SK-N-SH (cell line): ENCODE results near the gene IFNG-AS1. TPM values are rescaled to one million over a fixed set of nuclear protein-coding genes. Genes with fewer than 3 reads are reported as not detected.

Source experiments
- CTCF ChIA-PET: fragments of 300-600, 350-600 bp; formaldehyde crosslinking; extraction: SDS; loops from one replicate; lab custom pipeline; 2021; lab: Yijun Ruan, JAX
- POLR2A ChIA-PET: fragments of 350-600 bp; sonication (Branson Sonifier 250); formaldehyde crosslinking; extraction: SDS; loops from one replicate; lab custom pipeline; 2020; ENCODE audit warnings: antibody characterized with exemption, inconsistent platforms; lab: Yijun Ruan, JAX
- DNase-seq: peaks from one replicate; pipeline ENCODE4 v3.0.0; 2012
- H2AFZ ChIP-seq: fragments of 200-600 bp; sonication (generic); 2 replicates; pipeline ENCODE4 v1.8.1; 2016; ENCODE audit warnings: antibody characterized with exemption, mild to moderate bottlenecking, low read depth
- H3F3A ChIP-seq: fragments of 200-600 bp; sonication (generic); replicated peaks from 2 replicates; pipeline ENCODE3; 2016; ENCODE audit warnings: antibody characterized with exemption, mild to moderate bottlenecking; ENCODE audit not compliant: insufficient read depth
- H3K27ac ChIP-seq, 2 experiments: fragments of 200-500 bp in 1 of 2; fragments of 200-600 bp in 1 of 2; sonication (Bioruptor generic) in 1 of 2; sonication (generic), shearing (Covaris generic) in 1 of 2; 2 replicates each; pipeline versions ENCODE4 v1.5.1 to v1.6.1; 2014 to 2016; ENCODE audit warnings: low read depth in 2 of 2, inconsistent platforms in 1 of 2, low read length in 1 of 2, mild to moderate bottlenecking in 1 of 2, mixed read lengths in 1 of 2
- H3K27me3 ChIP-seq: fragments of 200-600 bp; sonication (generic), shearing (Covaris generic); 2 replicates; pipeline ENCODE4 v1.6.1; 2016; ENCODE audit warnings: mixed run types; ENCODE audit not compliant: insufficient read depth
- H3K36me3 ChIP-seq, 2 experiments: fragments of 200-500 bp in 1 of 2; fragments of 200-600 bp in 1 of 2; sonication (Bioruptor generic) in 1 of 2; sonication (generic) in 1 of 2; replicated peaks in 1 of 2; 2 replicates each; pipeline versions ENCODE3 to v1.5.1; 2014 to 2016; ENCODE audit warnings: low read length in 1 of 2, mild to moderate bottlenecking in 1 of 2; ENCODE audit not compliant: insufficient read depth in 2 of 2, control insufficient read depth in 1 of 2
- H3K4me1 ChIP-seq, 2 experiments: fragments of 200-500 bp in 1 of 2; fragments of 200-600 bp in 1 of 2; sonication (Bioruptor generic) in 1 of 2; sonication (generic), shearing (Covaris generic) in 1 of 2; 2 replicates each; pipeline versions ENCODE4 v1.5.1 to v1.6.1; 2014 to 2016; ENCODE audit warnings: low read depth in 1 of 2, low read length in 1 of 2, mixed run types in 1 of 2; ENCODE audit not compliant: insufficient read depth in 2 of 2, control insufficient read depth in 1 of 2
- H3K4me2 ChIP-seq: fragments of 200-600 bp; sonication (generic), shearing (Covaris generic); 2 replicates; pipeline ENCODE4 v1.6.1; 2017; ENCODE audit warnings: mixed run types
- H3K4me3 ChIP-seq, 2 experiments: fragments of 200-500 bp in 1 of 2; fragments of 200-600 bp in 1 of 2; sonication (Bioruptor generic) in 1 of 2; sonication (generic), shearing (Covaris generic) in 1 of 2; 2 replicates each; pipeline versions ENCODE4 v1.5.1 to v1.8.1; 2014 to 2016; ENCODE audit warnings: low read depth in 2 of 2, inconsistent platforms in 1 of 2, low read length in 1 of 2, mild to moderate bottlenecking in 1 of 2, mixed read lengths in 1 of 2, moderate library complexity in 1 of 2
- H3K79me2 ChIP-seq: fragments of 200-600 bp; sonication (generic); 2 replicates; pipeline ENCODE4 v1.8.1; 2017; ENCODE audit warnings: mild to moderate bottlenecking; ENCODE audit not compliant: insufficient read depth
- H3K9ac ChIP-seq: fragments of 200-600 bp; sonication (generic); 2 replicates; pipeline ENCODE4 v1.6.1; 2017; ENCODE audit warnings: mixed run types
- H3K9me2 ChIP-seq: fragments of 200-600 bp; sonication (generic); 2 replicates; pipeline ENCODE4 v1.6.1; 2017; ENCODE audit warnings: mixed run types
- H3K9me3 ChIP-seq: fragments of 200-600 bp; sonication (generic); 2 replicates; pipeline ENCODE4 v1.6.1; 2017; ENCODE audit warnings: mixed run types, mild to moderate bottlenecking, moderate library complexity
- H4K20me1 ChIP-seq: fragments of 200-600 bp; sonication (generic); 2 replicates; pipeline ENCODE4 v1.6.1; 2017; ENCODE audit warnings: mild to moderate bottlenecking, mixed run types; ENCODE audit not compliant: insufficient read depth
- CHD2 ChIP-seq: fragments of 150-350 bp; IDR thresholded peaks from 2 replicates; pipeline ENCODE4 v1.6.1; 2018; ENCODE audit warnings: low read length; ENCODE audit not compliant: partially characterized antibody
- ELF1 ChIP-seq: IDR thresholded peaks from 2 replicates; pipeline ENCODE4 v1.4.0; 2012
- EP300 ChIP-seq, 2 experiments: IDR thresholded peaks; 2 replicates each; pipeline versions ENCODE4 v1.4.0 to v1.6.1; 2012; ENCODE audit warnings: borderline replicate concordance in 1 of 2, low read depth in 1 of 2, low read length in 1 of 2
- EZH2phosphoT487 ChIP-seq: fragments of 200-600 bp; sonication (generic); IDR thresholded peaks from 2 replicates; pipeline ENCODE4 v1.6.1; 2017; ENCODE audit warnings: low read depth, mixed run types, mild to moderate bottlenecking, antibody characterized with exemption, moderate library complexity, borderline replicate concordance
- FOSL2 ChIP-seq: IDR thresholded peaks from 2 replicates; pipeline ENCODE4 v1.4.0; 2012; ENCODE audit warnings: low read depth, mild to moderate bottlenecking, moderate library complexity, borderline replicate concordance
- FOXJ3 ChIP-seq: sonication (generic); formaldehyde crosslinking; IDR thresholded peaks from 2 replicates; pipeline ENCODE4 v1.5.1; 2020; ENCODE audit warnings: mild to moderate bottlenecking, missing genetic modification reagents
- FOXM1 ChIP-seq: IDR thresholded peaks from 2 replicates; pipeline ENCODE4 v1.4.0; 2012; ENCODE audit warnings: low read depth, mild to moderate bottlenecking
- GATA2 ChIP-seq: sonication (generic); formaldehyde crosslinking; IDR thresholded peaks from 2 replicates; pipeline ENCODE4 v1.5.0; 2020; ENCODE audit warnings: mild to moderate bottlenecking, missing genetic modification reagents
- JUND ChIP-seq: IDR thresholded peaks from 2 replicates; pipeline ENCODE4 v1.4.0; 2012
- MEF2A ChIP-seq: IDR thresholded peaks from 2 replicates; pipeline ENCODE4 v1.4.0; 2012; ENCODE audit warnings: low read depth, borderline replicate concordance
- MXI1 ChIP-seq: IDR thresholded peaks from 2 replicates; pipeline ENCODE4 v1.6.1; 2012; ENCODE audit warnings: mild to moderate bottlenecking, low read depth, low read length, improper control_type of control experiment
- NFIC ChIP-seq: IDR thresholded peaks from 2 replicates; pipeline ENCODE4 v1.4.0; 2012; ENCODE audit warnings: borderline replicate concordance
- NRF1 ChIP-seq: IDR thresholded peaks from 2 replicates; pipeline ENCODE4 v1.6.1; 2012; ENCODE audit warnings: low read depth, mild to moderate bottlenecking, low read length
- POLR2AphosphoS5 ChIP-seq: IDR thresholded peaks from 2 replicates; pipeline ENCODE4 v1.6.1; 2012; ENCODE audit warnings: low read depth, low read length
- RAD21 ChIP-seq: IDR thresholded peaks from 2 replicates; pipeline ENCODE4 v1.6.1; 2012; ENCODE audit warnings: mild to moderate bottlenecking, low read length
- RCOR1 ChIP-seq: fragments of 150-350 bp; IDR thresholded peaks from 2 replicates; pipeline ENCODE4 v1.6.1; 2017; ENCODE audit warnings: antibody characterized with exemption, low read length
- RFX5 ChIP-seq: IDR thresholded peaks from 2 replicates; pipeline ENCODE4 v1.6.1; 2012; ENCODE audit warnings: mild to moderate bottlenecking, improper control_type of control experiment, low read length
- RXRA ChIP-seq: IDR thresholded peaks from 2 replicates; pipeline ENCODE4 v1.4.0; 2012; ENCODE audit warnings: low read depth, mild to moderate bottlenecking, borderline replicate concordance
- SIN3A ChIP-seq: IDR thresholded peaks from 2 replicates; pipeline ENCODE4 v1.6.1; 2012; ENCODE audit warnings: low read depth, mild to moderate bottlenecking, low read length, moderate library complexity, borderline replicate concordance
- SMC3 ChIP-seq: IDR thresholded peaks from 2 replicates; pipeline ENCODE4 v1.6.1; 2012; ENCODE audit warnings: low read depth, low read length, improper control_type of control experiment
- TAF1 ChIP-seq: IDR thresholded peaks from 2 replicates; pipeline ENCODE4 v1.6.1; 2012; ENCODE audit warnings: low read depth, mild to moderate bottlenecking, low read length, moderate library complexity, borderline replicate concordance
- TCF12 ChIP-seq: IDR thresholded peaks from 2 replicates; pipeline ENCODE4 v1.4.0; 2012
- TEAD4 ChIP-seq: IDR thresholded peaks from 2 replicates; pipeline ENCODE4 v1.4.0; 2012; ENCODE audit warnings: mild to moderate bottlenecking, borderline replicate concordance; ENCODE audit not compliant: insufficient read depth
- WGBS: methylation state at CpG from one replicate; pipeline ENCODE4 v1.1.6; 2017; ENCODE audit warnings: low lambda C conversion rate; 5-methylcytosine and 5-hydroxymethylcytosine counted together
- polyA plus RNA-seq, 3 experiments: library from polyadenylated mRNA; depleted of rRNA; stranded (reverse); fragments of >200 nt; gene quantifications; 2 replicates each; pipeline ENCODE4 v1.2.3, GENCODE V29; 2012
- TF ChIP-seq, protein P1 (sequence below): IDR thresholded peaks from 2 replicates; pipeline ENCODE4 v1.4.0; 2012; ENCODE audit warnings: low read depth
- TF ChIP-seq, protein P2 (sequence below): IDR thresholded peaks from 2 replicates; pipeline ENCODE4 v1.4.0; 2012; ENCODE audit warnings: low read depth, borderline replicate concordance
- TF ChIP-seq, protein P3 (sequence below): fragments of 150-350 bp; IDR thresholded peaks from 2 replicates; pipeline ENCODE4 v1.6.1; 2016; ENCODE audit warnings: mild to moderate bottlenecking, low read depth, low read length
- TF ChIP-seq, protein P4 (sequence below): fragments of 200-600 bp; sonication (generic); IDR thresholded peaks from 2 replicates; pipeline ENCODE4 v1.6.1; 2017; ENCODE audit warnings: antibody characterized with exemption, mild to moderate bottlenecking, moderate library complexity
- TF ChIP-seq, protein P5 (sequence below): IDR thresholded peaks from 2 replicates; pipeline ENCODE4; 2012

IFNG-AS1 gene
- polyA plus RNA-seq, 1 of the 3 experiments (the other 2 are of a cell fraction): not detected

DNA sequence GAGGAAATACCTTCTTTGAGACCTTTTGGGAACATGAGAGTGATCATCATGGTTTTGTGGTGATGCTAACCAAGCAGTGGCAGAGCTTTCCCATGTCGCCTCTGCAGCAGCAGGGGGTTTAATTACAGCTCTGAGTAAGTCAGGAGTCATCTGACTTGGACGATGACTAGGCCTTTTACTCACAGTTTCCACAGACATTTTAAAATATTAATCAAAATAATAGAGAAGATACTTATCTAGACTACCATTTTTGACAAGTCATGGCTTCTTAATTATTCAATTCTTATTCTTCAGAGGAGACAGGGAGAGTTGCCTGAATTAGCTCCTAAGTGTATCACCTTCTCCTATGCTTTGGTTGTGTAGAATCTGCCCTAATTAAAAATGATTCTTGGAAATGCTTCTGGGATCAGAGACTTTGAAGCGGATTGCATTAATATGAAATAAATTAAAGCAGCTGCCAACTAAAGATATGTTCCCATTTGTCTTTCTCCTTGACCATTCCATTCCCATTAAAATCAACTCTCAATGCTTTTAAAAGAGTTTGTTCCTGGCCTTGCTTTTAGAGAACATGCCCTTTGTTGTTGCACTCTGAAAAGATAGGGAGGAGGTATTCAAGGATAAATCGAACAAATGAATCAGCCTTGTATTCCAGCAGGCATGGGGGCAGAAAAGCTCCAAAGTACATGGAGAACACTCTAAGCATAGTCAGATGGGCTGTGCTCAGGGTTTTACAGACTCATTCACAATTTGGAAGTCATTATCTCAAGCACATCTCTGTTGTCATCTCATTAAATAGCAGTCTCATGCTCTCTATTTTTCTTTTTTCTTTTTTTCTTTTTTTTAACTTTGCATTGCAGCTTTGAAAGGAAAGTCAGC lies 7.7 kb upstream of the IFNG-AS1 start:
- WGBS: 11% methylated on average over 4 of the region's 4 CpGs
- no peak overlapping the region; a peak in 1 of 4 replicates for H3K4me3 ChIP-seq
- peak overlapping the region; percentile 62 for H3K4me2 ChIP-seq
- no peaks in the 10 kb centered on the region for H3K9me2 ChIP-seq
- H3K27me3 ChIP-seq: no peaks in the 10 kb centered on the region
- ChIA-PET POLR2A (interaction anchor here (1.4 kb wide), 1 partner anchor 10 kb away, joined by 4 read pairs; no protein-coding TSS in a partner anchor), CTCF (interaction anchor here (0.6 to 0.8 kb wide), 2 partner anchors 38 to 849 kb away, joined by 3 read pairs; no protein-coding TSS in a partner anchor)
- DNase-seq: no peak
- H3K9ac ChIP-seq: peak overlapping the region; percentile 69; the same call in 1 of the 2 replicates
- peaks cover 9 to 19% of the 10 kb centered on the region in 2 experiments for H3K4me1 ChIP-seq
- H3F3A ChIP-seq: peaks cover 37% of the 10 kb centered on the region
- peak overlapping the region; percentile 85 to 99 for H3K27ac ChIP-seq
- H4K20me1 ChIP-seq: no peaks in the 10 kb centered on the region
- H2AFZ ChIP-seq: 0 out of 2 replicates have a peak overlapping the region, but pooled peaks have one; percentile 1
- H3K36me3 ChIP-seq: no peaks in the 10 kb centered on the region
- H3K79me2 ChIP-seq: no peaks in the 10 kb centered on the region
- H3K9me3 ChIP-seq: no peaks in the 10 kb centered on the region; the same call in 1 of the 2 replicates
- TF ChIP-seq RCOR1 (no peak), JUND (peak; percentile 98), EZH2phosphoT487 (no peak), RFX5 (no peak), TEAD4 (peak; percentile 86), TCF12 (peak; percentile 95), POLR2AphosphoS5 (peak; percentile 74), FOSL2 (peak; percentile 98), GATA2 (0 out of 2 replicates have a peak, but pooled peaks have one; percentile 8), FOXM1 (peak; percentile 81; the same call in 1 of the 2 replicates), RAD21 (no peak), ELF1 (no peak), NRF1 (no peak), CHD2 (no peak), MXI1 (no peak), MEF2A (no peak), EP300 (IDR thresholded peaks at IDR 0.05; ENCODE audit: borderline replicate concordance in 1 of 2, low read depth in 1 of 2, low read length in 1 of 2) (peak; percentile 48 to 96), RXRA (peak; percentile 56; the same call in 1 of the 2 replicates), SMC3 (no peak), TAF1 (no peak), FOXJ3 (no peak), NFIC (peak; percentile 84), SIN3A (0 out of 2 replicates have a peak, but pooled peaks have one; percentile 10)
- TF ChIP-seq, protein P1, sequence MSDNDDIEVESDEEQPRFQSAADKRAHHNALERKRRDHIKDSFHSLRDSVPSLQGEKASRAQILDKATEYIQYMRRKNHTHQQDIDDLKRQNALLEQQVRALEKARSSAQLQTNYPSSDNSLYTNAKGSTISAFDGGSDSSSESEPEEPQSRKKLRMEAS: peak; percentile 21; the same call in 1 of the 2 replicates
- TF ChIP-seq, protein P2, sequence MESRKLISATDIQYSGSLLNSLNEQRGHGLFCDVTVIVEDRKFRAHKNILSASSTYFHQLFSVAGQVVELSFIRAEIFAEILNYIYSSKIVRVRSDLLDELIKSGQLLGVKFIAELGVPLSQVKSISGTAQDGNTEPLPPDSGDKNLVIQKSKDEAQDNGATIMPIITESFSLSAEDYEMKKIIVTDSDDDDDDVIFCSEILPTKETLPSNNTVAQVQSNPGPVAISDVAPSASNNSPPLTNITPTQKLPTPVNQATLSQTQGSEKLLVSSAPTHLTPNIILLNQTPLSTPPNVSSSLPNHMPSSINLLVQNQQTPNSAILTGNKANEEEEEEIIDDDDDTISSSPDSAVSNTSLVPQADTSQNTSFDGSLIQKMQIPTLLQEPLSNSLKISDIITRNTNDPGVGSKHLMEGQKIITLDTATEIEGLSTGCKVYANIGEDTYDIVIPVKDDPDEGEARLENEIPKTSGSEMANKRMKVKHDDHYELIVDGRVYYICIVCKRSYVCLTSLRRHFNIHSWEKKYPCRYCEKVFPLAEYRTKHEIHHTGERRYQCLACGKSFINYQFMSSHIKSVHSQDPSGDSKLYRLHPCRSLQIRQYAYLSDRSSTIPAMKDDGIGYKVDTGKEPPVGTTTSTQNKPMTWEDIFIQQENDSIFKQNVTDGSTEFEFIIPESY: no peak
- TF ChIP-seq, protein P3, sequence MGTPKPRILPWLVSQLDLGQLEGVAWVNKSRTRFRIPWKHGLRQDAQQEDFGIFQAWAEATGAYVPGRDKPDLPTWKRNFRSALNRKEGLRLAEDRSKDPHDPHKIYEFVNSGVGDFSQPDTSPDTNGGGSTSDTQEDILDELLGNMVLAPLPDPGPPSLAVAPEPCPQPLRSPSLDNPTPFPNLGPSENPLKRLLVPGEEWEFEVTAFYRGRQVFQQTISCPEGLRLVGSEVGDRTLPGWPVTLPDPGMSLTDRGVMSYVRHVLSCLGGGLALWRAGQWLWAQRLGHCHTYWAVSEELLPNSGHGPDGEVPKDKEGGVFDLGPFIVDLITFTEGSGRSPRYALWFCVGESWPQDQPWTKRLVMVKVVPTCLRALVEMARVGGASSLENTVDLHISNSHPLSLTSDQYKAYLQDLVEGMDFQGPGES: no peak
- TF ChIP-seq, protein P4, sequence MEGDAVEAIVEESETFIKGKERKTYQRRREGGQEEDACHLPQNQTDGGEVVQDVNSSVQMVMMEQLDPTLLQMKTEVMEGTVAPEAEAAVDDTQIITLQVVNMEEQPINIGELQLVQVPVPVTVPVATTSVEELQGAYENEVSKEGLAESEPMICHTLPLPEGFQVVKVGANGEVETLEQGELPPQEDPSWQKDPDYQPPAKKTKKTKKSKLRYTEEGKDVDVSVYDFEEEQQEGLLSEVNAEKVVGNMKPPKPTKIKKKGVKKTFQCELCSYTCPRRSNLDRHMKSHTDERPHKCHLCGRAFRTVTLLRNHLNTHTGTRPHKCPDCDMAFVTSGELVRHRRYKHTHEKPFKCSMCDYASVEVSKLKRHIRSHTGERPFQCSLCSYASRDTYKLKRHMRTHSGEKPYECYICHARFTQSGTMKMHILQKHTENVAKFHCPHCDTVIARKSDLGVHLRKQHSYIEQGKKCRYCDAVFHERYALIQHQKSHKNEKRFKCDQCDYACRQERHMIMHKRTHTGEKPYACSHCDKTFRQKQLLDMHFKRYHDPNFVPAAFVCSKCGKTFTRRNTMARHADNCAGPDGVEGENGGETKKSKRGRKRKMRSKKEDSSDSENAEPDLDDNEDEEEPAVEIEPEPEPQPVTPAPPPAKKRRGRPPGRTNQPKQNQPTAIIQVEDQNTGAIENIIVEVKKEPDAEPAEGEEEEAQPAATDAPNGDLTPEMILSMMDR: no peak
- TF ChIP-seq, protein P5, sequence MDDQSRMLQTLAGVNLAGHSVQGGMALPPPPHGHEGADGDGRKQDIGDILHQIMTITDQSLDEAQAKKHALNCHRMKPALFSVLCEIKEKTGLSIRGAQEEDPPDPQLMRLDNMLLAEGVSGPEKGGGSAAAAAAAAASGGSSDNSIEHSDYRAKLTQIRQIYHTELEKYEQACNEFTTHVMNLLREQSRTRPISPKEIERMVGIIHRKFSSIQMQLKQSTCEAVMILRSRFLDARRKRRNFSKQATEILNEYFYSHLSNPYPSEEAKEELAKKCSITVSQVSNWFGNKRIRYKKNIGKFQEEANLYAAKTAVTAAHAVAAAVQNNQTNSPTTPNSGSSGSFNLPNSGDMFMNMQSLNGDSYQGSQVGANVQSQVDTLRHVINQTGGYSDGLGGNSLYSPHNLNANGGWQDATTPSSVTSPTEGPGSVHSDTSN: peak; percentile 85
